IMR-90 (cell line): Measurements from ENCODE around the gene TTC5. TPM values are rescaled to one million over a fixed set of nuclear protein-coding genes. Genes with fewer than 3 reads are reported as not detected.

Experiments
- ATAC-seq: fragments of 200-7000 bp; cut with Tn5 transposase; 2 replicates; pipeline ENCODE4 v1.9.1; 2020; ENCODE audit warnings: low read depth, mild to moderate bottlenecking, moderate library complexity
- BruUV-seq: library from RNA; stranded (reverse); fragments of 400-500 nt; replicated peaks from 2 replicates; lab custom pipeline; 2021; lab: Mats Ljungman, UMichigan
- CTCF ChIA-PET: fragments of 300-600 bp; formaldehyde crosslinking; extraction: SDS; loops from one replicate; lab custom pipeline; 2021; ENCODE audit warnings: antibody characterized with exemption; lab: Yijun Ruan, JAX
- POLR2A ChIA-PET: fragments of 300-600 bp; sonication (Branson Sonifier 250); formaldehyde crosslinking; loops from one replicate; lab custom pipeline; 2022; ENCODE audit warnings: antibody characterized with exemption; ENCODE audit not compliant: unreplicated experiment; lab: Charles Lee
- DNase-seq: peaks from one replicate; pipeline ENCODE4 v3.0.0; 2013
- H2AFZ ChIP-seq: replicated peaks from 2 replicates; pipeline ENCODE3; 2013; ENCODE audit warnings: low read length, mild to moderate bottlenecking; ENCODE audit not compliant: poor library complexity
- H2AK5ac ChIP-seq: 2 replicates; pipeline ENCODE4 v1.6.1; 2013; ENCODE audit warnings: low read depth, low read length, inconsistent platforms
- H2AK9ac ChIP-seq: replicated peaks from 2 replicates; pipeline ENCODE3; 2013; ENCODE audit warnings: mild to moderate bottlenecking, low read depth, low read length, moderate library complexity; ENCODE audit not compliant: poor library complexity
- H2BK120ac ChIP-seq: 2 replicates; pipeline ENCODE4 v1.6.1; 2013; ENCODE audit warnings: low read depth, low read length, inconsistent platforms
- H2BK15ac ChIP-seq: 3 replicates; pipeline ENCODE4 v1.6.1; 2013; ENCODE audit warnings: low read depth, low read length, inconsistent platforms
- H2BK20ac ChIP-seq: 2 replicates; pipeline ENCODE4 v1.6.1; 2013; ENCODE audit warnings: low read depth, mild to moderate bottlenecking, inconsistent platforms, low read length, moderate library complexity
- H2BK5ac ChIP-seq: 2 replicates; pipeline ENCODE4 v1.6.1; 2013; ENCODE audit warnings: mild to moderate bottlenecking, low read depth, low read length, inconsistent platforms; ENCODE audit not compliant: poor library complexity, severe bottlenecking
- H3K14ac ChIP-seq: replicated peaks from 2 replicates; pipeline ENCODE4 v1.6.1; 2013; ENCODE audit warnings: low read depth, low read length, inconsistent platforms
- H3K18ac ChIP-seq: 2 replicates; pipeline ENCODE4 v1.6.1; 2013; ENCODE audit warnings: low read depth, low read length, control low read depth
- H3K23ac ChIP-seq: 2 replicates; pipeline ENCODE4 v1.6.1; 2013; ENCODE audit warnings: low read depth, low read length, inconsistent platforms
- H3K27ac ChIP-seq: 2 replicates; pipeline ENCODE4 v1.5.1; 2013; ENCODE audit warnings: mild to moderate bottlenecking, control low read depth, low read length; ENCODE audit not compliant: insufficient read depth
- H3K27me3 ChIP-seq: 2 replicates; pipeline ENCODE4 v1.6.1; 2013; ENCODE audit warnings: low read length; ENCODE audit not compliant: control insufficient read depth, insufficient read depth
- H3K36me3 ChIP-seq: 2 replicates; pipeline ENCODE4 v1.6.1; 2013; ENCODE audit warnings: low read length, mixed read lengths; ENCODE audit not compliant: control insufficient read depth, insufficient read depth
- H3K4ac ChIP-seq: 2 replicates; pipeline ENCODE4 v1.6.1; 2013; ENCODE audit warnings: low read depth, low read length, inconsistent platforms
- H3K4me1 ChIP-seq: 2 replicates; pipeline ENCODE4 v1.6.1; 2013; ENCODE audit warnings: low read length, mixed read lengths; ENCODE audit not compliant: control insufficient read depth, insufficient read depth
- H3K4me2 ChIP-seq: 2 replicates; pipeline ENCODE4 v1.6.1; 2013; ENCODE audit warnings: low read depth, mild to moderate bottlenecking, control low read depth, low read length, moderate library complexity
- H3K4me3 ChIP-seq: 2 replicates; pipeline ENCODE4 v1.5.1; 2013; ENCODE audit warnings: low read depth, mild to moderate bottlenecking, control low read depth, low read length, moderate library complexity; ENCODE audit not compliant: insufficient read depth
- H3K56ac ChIP-seq: 2 replicates; pipeline ENCODE4 v1.6.1; 2013; ENCODE audit warnings: low read length, inconsistent platforms; ENCODE audit not compliant: insufficient read depth; ENCODE audit errors: extremely low read depth
- H3K79me1 ChIP-seq, 2 experiments: 2 replicates each; pipeline ENCODE4 v1.6.1; 2013; ENCODE audit warnings: low read length in 2 of 2, inconsistent platforms in 1 of 2, low read depth in 1 of 2
- H3K9ac ChIP-seq: 2 replicates; pipeline ENCODE4 v1.6.1; 2013; ENCODE audit warnings: low read depth, low read length, control low read depth
- H3K9me1 ChIP-seq: 2 replicates; pipeline ENCODE4 v1.6.1; 2013; ENCODE audit warnings: low read length, inconsistent platforms; ENCODE audit not compliant: insufficient read depth
- H3K9me3 ChIP-seq: 2 replicates; pipeline ENCODE4 v1.6.1; 2013; ENCODE audit warnings: low read length; ENCODE audit not compliant: control insufficient read depth, insufficient read depth
- H4K20me1 ChIP-seq: 2 replicates; pipeline ENCODE4 v1.6.1; 2013; ENCODE audit warnings: low read length, inconsistent platforms; ENCODE audit not compliant: insufficient read depth
- H4K5ac ChIP-seq: 2 replicates; pipeline ENCODE4 v1.6.1; 2013; ENCODE audit warnings: mild to moderate bottlenecking, low read depth, low read length, control low read depth
- H4K8ac ChIP-seq, 2 experiments: 2 replicates each; pipeline ENCODE4 v1.6.1; 2013; ENCODE audit warnings: low read depth in 2 of 2, low read length in 2 of 2, control low read depth in 1 of 2, inconsistent platforms in 1 of 2
- H4K91ac ChIP-seq: 2 replicates; pipeline ENCODE4 v1.6.1; 2013; ENCODE audit warnings: low read depth, low read length, inconsistent platforms; ENCODE audit not compliant: insufficient read depth
- CHD1 ChIP-seq: IDR thresholded peaks from 2 replicates; pipeline ENCODE4 v1.6.1; 2012; ENCODE audit warnings: low read depth, low read length, improper control_type of control experiment
- MXI1 ChIP-seq: IDR thresholded peaks from 2 replicates; pipeline ENCODE4 v1.6.1; 2012; ENCODE audit warnings: low read depth, mild to moderate bottlenecking, low read length, moderate library complexity, borderline replicate concordance
- POLR2A ChIP-seq: IDR thresholded peaks from 2 replicates; pipeline ENCODE4 v1.6.1; 2012; ENCODE audit warnings: mild to moderate bottlenecking, low read depth, low read length
- RAD21 ChIP-seq: IDR thresholded peaks from 2 replicates; pipeline ENCODE4 v1.6.1; 2012; ENCODE audit warnings: low read length, improper control_type of control experiment
- RCOR1 ChIP-seq: IDR thresholded peaks from 2 replicates; pipeline ENCODE4 v1.6.1; 2012; ENCODE audit warnings: mild to moderate bottlenecking, low read length, improper control_type of control experiment; ENCODE audit not compliant: insufficient replicate concordance
- RFX5 ChIP-seq: IDR thresholded peaks from 2 replicates; pipeline ENCODE4 v1.8.0; 2012; ENCODE audit warnings: low read depth, mild to moderate bottlenecking, low read length, moderate library complexity
- WGBS, 2 experiments: methylation state at CpG; one replicate each; pipeline versions ENCODE4 v1.1.5 to v1.1.7; 2013; ENCODE audit warnings: missing lambda C conversion rate in 2 of 2; ENCODE audit not compliant: insufficient read length in 1 of 2; ENCODE audit errors: extremely low coverage in 2 of 2; 5-methylcytosine and 5-hydroxymethylcytosine counted together
- dilution Hi-C: fragments of 300-500 bp; cut with HindIII; formaldehyde crosslinking; loops from one replicate; pipeline ENCODE4 v1.14.3; 2018; ENCODE audit warnings: low sequenced_read_pairs; ENCODE audit not compliant: unreplicated experiment
- in situ Hi-C: fragments of 300-500 bp; cut with MboI; formaldehyde crosslinking; loops from 3 replicates; pipeline ENCODE4 v1.14.3; 2019; ENCODE audit warnings: low sequenced_read_pairs, inconsistent platforms, mixed read lengths
- intact Hi-C: fragments of 100-400 bp; cut with micrococcal nuclease; formaldehyde crosslinking; loops from 2 replicates; pipeline ENCODE4 v1.10.0; 2022
- polyA plus RNA-seq, 3 experiments: library from polyadenylated mRNA; depleted of rRNA; stranded (reverse); fragments of >200 nt; gene quantifications; 2 replicates each; pipeline ENCODE4 v1.2.3, GENCODE V29; 2012; ENCODE audit warnings: low replicate concordance in 1 of 3
- total RNA-seq: library from RNA; depleted of rRNA; stranded (reverse); fragments of >200 nt; gene quantifications from 2 replicates; pipeline ENCODE4 v1.2.3, GENCODE V29; 2012
- TF ChIP-seq, protein P1 (sequence below): conservative IDR thresholded peaks from 2 replicates; pipeline ENCODE4 v1.5.1; 2012; ENCODE audit warnings: mild to moderate bottlenecking, low read depth, low read length, improper control_type of control experiment

The TTC5 gene
- total and polyA plus RNA-seq, 2 of the 4 experiments (the other 2 are of a cell fraction) = 9.8 to 29.4 TPM

DNA sequence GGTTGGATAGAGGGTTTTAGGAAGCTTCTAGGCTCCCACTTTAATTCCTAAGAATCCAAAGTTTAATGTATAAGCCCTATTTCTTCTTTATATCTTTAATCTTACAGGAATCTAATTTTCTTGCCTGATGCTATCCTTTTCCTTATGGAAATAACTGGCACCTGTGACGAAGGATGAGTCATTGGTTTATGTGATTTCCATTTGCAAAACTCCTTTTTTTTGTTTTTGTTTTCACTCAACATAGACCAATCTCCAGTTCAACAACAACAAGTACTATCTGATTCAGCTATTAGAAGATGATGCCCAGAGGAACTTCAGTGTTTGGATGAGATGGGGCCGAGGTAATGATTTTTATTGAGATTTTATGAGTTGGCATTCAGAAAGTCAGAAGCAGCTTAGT, 44.5 kb upstream of the TTC5 start:
- H3K18ac ChIP-seq = no peak overlapping the region
- no peak overlapping the region for H3K4ac ChIP-seq
- no peak overlapping the region for H4K91ac ChIP-seq
- intact Hi-C loops = loop anchor here (2.0 kb wide), 1 partner anchor 23 kb away; no protein-coding TSS in a partner anchor
- DNase-seq (peak; percentile 20), ATAC-seq (no peak)
- H3K4me3 ChIP-seq = no peak overlapping the region
- no peaks in the 10 kb centered on the region for H3K9me3 ChIP-seq
- H3K36me3 ChIP-seq = peaks cover 36% of the 10 kb centered on the region
- H3K27ac ChIP-seq = no peak overlapping the region
- no peaks in the 10 kb centered on the region for H3K4me1 ChIP-seq
- in situ Hi-C loops = loop anchor here (25.0 kb wide), 1 partner anchor 1062 kb away; no protein-coding TSS in a partner anchor
- no peaks in the 10 kb centered on the region for H4K20me1 ChIP-seq
- H3K14ac ChIP-seq = no peak overlapping the region
- H3K23ac ChIP-seq = no peak overlapping the region
- no peaks in the 10 kb centered on the region for H3K9me1 ChIP-seq
- no peak overlapping the region for H4K8ac ChIP-seq
- no CpG with 5 or more reads among the region's 2 CpGs for WGBS, 2 experiments
- no peak overlapping the region for H2BK20ac ChIP-seq
- TF ChIP-seq RFX5 (no peak), MXI1 (no peak), RAD21 (no peak), CHD1 (no peak), RCOR1 (no peak), POLR2A (no peak)
- TF ChIP-seq, protein P1, sequence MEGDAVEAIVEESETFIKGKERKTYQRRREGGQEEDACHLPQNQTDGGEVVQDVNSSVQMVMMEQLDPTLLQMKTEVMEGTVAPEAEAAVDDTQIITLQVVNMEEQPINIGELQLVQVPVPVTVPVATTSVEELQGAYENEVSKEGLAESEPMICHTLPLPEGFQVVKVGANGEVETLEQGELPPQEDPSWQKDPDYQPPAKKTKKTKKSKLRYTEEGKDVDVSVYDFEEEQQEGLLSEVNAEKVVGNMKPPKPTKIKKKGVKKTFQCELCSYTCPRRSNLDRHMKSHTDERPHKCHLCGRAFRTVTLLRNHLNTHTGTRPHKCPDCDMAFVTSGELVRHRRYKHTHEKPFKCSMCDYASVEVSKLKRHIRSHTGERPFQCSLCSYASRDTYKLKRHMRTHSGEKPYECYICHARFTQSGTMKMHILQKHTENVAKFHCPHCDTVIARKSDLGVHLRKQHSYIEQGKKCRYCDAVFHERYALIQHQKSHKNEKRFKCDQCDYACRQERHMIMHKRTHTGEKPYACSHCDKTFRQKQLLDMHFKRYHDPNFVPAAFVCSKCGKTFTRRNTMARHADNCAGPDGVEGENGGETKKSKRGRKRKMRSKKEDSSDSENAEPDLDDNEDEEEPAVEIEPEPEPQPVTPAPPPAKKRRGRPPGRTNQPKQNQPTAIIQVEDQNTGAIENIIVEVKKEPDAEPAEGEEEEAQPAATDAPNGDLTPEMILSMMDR = no peak
- ChIA-PET POLR2A (no interaction called here), CTCF (interaction anchor here (1.0 to 2.0 kb wide), 3 partner anchors 22 to 65 kb away, joined by 3 to 7 read pairs (median 4); no protein-coding TSS in a partner anchor)
- no peak overlapping the region for H3K4me2 ChIP-seq
- no peak overlapping the region for H2BK5ac ChIP-seq
- peaks cover 0 to under 1% of the 10 kb centered on the region in 2 experiments; a peak in 2 of 4 replicates for H3K79me1 ChIP-seq
- no peak overlapping the region for H2BK15ac ChIP-seq
- H2AFZ ChIP-seq = no peak overlapping the region
- H2AK5ac ChIP-seq = no peak overlapping the region
- BruUV-seq = no TSS peak
- H2BK120ac ChIP-seq = no peak overlapping the region
- H3K9ac ChIP-seq = no peak overlapping the region
- H4K5ac ChIP-seq = no peak overlapping the region
- H2AK9ac ChIP-seq = no peak overlapping the region
- dilution Hi-C loops = no loop called here
- H3K56ac ChIP-seq = no peak overlapping the region
- H3K27me3 ChIP-seq = no peaks in the 10 kb centered on the region
